ENCODE results near the gene F11.
"Not testable (repeated sequence)": the region's sequence is repeated elsewhere in the genome, so short reads cannot be mapped to it uniquely, and the experiment has no call there.

The F11 gene

DNA sequence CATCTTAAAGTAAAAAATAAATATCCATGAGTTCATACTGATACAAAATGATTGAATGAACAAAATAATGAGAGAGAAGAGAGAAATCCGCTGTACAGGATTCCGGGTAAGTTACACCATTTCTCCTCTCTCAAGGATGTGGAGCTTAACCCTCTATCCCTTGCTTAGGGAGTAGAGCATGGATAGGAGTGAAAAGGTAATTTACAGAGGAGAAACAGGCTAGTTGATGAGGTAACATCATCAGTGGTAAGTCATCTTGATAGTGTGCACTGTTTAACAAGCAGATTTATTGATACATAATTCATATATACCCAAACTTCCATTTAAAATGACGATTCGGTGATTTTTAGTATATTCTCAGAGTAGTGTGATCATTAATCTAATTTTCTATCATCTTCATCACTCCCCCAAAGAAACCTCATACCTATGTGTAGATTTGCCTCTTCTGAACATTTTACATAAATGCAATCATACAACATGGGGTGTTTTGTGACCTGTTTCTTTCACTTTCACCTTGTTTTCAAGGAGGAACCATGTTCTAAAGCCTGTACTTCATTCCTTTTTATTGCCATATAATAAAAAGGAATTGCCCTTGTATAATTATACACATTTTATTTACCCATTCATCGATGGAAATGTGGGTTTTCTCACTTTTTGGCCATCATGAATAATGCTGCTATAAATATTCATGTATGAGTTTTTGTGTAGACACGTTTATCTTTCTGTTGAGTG is 34.8 kb downstream of the F11 start:
- DNase-seq, result no peak

GRCh38 chr4:186304216-186304615 is 38.2 kb downstream of the F11 start:
- DNase-seq, result no peak

GRCh38 chr4:186304866-186305505 is 39.0 kb downstream of the F11 start:
- no peak for DNase-seq

DNA sequence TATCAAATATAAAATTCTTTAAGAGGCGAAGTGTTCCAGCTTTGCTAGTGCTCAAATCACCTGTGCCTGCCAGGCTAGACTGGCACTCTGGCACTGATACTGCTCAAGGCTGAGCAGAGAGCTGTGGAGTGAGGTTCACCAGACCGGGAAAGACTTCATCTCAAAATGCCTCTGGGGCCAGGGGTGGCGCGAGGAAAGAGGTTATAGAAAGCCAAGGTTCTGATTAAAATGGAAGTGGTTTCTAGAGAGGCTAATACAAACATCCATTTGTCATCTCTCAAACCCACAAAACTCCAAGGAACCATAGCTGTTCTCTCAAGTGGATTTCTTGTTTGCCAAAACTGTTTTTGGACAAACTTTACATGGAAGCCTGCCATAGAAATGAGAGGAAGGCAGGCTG is 41.5 kb downstream of the F11 start:
- no peak for DNase-seq

DNA sequence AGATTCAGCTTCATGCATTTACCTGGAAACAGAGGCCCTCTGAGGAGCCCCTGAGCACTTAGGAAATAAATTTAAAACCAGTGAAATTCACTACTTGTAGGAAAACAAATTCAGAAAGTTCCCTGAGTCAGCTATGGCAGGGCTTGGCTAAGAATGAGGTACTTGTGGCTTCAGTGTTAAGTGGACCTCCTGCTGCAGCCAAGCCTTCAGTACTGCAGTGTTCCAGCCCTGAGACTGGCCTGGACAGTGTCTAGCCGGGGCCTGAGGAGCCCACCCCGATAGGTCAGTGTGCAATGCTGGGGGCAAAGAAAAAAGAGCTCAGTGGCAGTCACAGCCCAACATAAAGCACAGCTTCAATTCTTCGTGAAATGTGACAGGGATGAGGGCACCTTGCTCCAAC is 41.9 kb downstream of the F11 start:
- DNase-seq, result no peak

DNA sequence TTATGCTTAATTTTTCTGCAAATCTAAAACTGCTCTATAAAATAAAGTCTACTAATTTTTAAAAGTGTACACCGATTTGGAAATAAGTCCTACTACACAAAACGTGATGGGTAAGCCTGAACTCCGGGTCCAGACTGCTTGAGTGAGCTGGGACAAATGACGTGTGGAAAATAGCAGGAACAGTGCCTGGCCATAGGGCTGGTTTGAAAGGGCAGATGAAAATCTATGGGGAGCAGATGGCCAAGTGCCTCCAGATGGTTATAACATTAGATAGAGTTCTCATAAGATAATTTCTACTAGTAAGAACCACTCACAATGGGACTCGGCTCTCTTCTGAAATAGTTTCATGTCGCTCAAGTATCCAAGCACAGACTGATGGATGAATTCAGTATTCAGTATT is 52.5 kb downstream of the F11 start:
- DNase-seq, result no peak

DNA sequence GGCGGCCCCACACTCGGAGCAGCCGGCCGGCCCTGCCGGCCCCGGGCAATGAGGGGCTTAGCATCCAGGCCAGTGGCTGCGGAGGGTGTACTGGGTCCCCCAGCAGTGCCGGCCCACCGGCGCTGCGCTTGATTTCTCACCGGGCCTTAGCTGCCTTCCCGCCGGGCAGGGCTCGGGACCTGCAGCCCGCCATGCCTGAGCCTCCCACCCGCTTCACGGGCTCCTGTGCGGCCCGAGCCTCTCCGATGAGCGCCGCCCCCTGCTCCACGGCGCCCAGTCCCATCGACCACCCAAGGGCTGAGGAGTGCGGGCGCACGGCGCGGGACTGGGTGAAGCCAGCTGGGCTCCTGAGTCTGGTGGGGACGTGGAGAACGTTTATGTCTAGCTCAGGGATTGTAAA is 58.7 kb downstream of the F11 start:
- DNase-seq, result not testable (repeated sequence)

DNA sequence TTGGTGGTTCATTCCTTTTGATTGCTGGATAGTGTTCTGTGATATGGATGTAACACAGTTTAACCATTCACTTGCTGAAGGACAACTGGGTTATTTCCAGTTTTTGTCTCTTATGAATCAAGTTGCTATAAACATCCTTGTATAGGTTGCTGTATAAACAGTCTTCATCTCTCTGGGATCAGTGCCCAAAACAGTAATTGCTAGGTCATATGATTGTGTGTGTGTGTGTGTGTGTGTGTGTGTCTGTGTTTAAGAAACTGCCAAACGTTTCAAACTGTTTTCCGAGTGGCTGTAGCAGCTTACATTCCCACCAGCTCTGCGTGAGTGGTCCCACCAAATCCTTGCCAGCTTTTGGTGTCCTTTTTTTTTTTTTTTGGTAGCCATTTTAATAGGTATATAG is 60.4 kb downstream of the F11 start:
- no peak for DNase-seq

- DNase-seq, result no peak
Observed at GRCh38 chr4:186329372-186329771, 63.4 kb downstream of the F11 start.

GRCh38 chr4:186330368-186330767 is 64.4 kb downstream of the F11 start:
- DNase-seq, result no peak

DNA sequence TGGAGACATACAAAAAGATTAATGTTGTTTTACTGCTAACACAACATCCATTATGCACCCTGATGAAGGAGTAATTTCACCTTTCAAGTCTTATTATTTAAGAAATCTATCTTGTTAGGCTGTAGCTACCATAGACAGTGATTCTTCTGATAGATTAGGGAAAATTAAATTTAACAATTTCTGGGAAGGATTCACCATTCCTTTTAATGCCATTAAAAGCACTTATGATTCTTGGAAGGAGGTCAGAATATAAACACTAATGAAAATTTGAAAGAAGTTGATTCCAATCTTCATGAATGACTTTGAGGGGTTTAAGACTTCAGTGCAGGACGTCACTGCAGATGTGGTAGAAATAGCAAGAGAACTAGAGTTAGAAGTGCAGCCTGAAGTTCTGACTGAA is 69.8 kb downstream of the F11 start:
- DNase-seq, result no peak
